Measurements from ENCODE around the gene ZSWIM3. TPM values are rescaled to one million over a fixed set of nuclear protein-coding genes. Genes with fewer than 3 reads are reported as not detected.

The ZSWIM3 gene
- total and polyA plus RNA-seq, 2 of the 13 experiments (the other 11 are each of a cell fraction or from before 2014, with no cell fraction given): 5.2 to 5.8 TPM

DNA sequence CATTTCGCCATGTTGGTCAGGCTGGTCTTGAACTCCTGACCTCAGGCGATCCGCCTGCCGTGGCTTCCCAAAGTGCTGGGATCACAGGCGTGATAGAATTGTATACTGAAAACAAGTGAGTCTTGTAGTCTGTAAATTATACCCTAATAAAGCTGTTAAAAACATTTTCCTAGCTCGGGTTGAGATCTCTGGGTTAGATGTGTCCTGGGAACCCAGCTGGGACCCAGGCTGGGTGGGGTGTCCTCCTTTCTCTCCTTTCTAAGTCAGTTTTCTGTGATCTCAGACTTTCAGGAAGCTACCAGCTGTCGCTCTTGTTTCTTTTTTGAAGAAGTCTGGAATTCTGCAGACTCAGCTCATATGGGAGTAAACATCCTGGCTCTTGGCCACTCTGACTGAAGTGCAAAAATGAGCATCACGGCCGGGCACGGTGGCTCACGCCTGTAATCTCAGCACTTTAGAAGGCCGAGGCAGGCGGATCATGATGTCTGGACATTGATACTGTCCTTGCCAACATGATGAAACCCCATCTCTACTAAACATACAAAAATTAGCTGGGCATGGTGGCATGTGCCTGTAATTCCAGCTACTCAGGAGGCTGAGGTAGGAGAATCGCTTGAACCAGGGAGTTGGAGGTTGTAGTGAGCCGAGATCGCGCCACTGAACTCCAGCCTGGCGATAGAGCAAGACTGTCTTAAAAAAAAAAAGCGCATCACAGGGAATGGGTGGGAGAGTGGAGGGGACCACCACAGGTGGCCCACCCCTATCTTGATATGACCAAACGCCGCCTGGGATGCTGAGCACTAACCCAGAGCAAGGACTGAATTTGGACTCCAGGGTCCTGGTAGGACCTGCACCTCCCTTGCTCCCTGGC is 67.2 kb downstream of the ZSWIM3 start (continued):
- TF ChIP-seq TAF15 (IDR thresholded peaks at IDR 0.05; ENCODE audit: low read depth, low read length, poor library complexity, severe bottlenecking) (no peak), ZNF605 (CRISPR knock-in tag; IDR thresholded peaks at IDR 0.05) (peak; percentile 72; the same call in 1 of the 2 replicates), PITX1 (CRISPR knock-in tag; IDR thresholded peaks at IDR 0.05) (peak; percentile 65; the same call in 1 of the 2 replicates), ZNF33A (CRISPR knock-in tag; IDR thresholded peaks at IDR 0.05; ENCODE audit: borderline replicate concordance) (0 out of 2 replicates have a peak, but pooled peaks have one; percentile 42), SOX5 (CRISPR knock-in tag; IDR thresholded peaks at IDR 0.05; ENCODE audit: borderline replicate concordance) (no peak), IKZF4 (CRISPR knock-in tag; IDR thresholded peaks at IDR 0.05; ENCODE audit: borderline replicate concordance, low read depth, not compliant biosample characterization) (no peak), TMF1 (CRISPR knock-in tag; IDR thresholded peaks at IDR 0.05; ENCODE audit: low read depth) (no peak), ZNF691 (CRISPR knock-in tag; IDR thresholded peaks at IDR 0.05; ENCODE audit: borderline replicate concordance, low read depth) (no peak), ZBTB26 (CRISPR knock-in tag; IDR thresholded peaks at IDR 0.05; ENCODE audit: borderline replicate concordance) (peak; percentile 5; the same call in 1 of the 2 replicates), SKI (IDR thresholded peaks at IDR 0.05; ENCODE audit: partially characterized antibody) (peak; percentile 8), ZBTB7B (CRISPR knock-in tag; IDR thresholded peaks at IDR 0.05) (no peak), SMAD9 (CRISPR knock-in tag; IDR thresholded peaks at IDR 0.05) (no peak), CCDC6 (CRISPR knock-in tag; IDR thresholded peaks at IDR 0.05) (no peak), TERF1 (CRISPR knock-in tag; IDR thresholded peaks at IDR 0.05) (no peak), ZBTB44 (CRISPR knock-in tag; IDR thresholded peaks at IDR 0.05) (no peak), ARNT (IDR thresholded peaks at IDR 0.05) (no peak), MLLT10 (CRISPR knock-in tag; IDR thresholded peaks at IDR 0.05) (no peak), MYNN (CRISPR knock-in tag; IDR thresholded peaks at IDR 0.05; ENCODE audit: low read depth) (no peak), ZNF550 (CRISPR knock-in tag; IDR thresholded peaks at IDR 0.05; ENCODE audit: borderline replicate concordance) (no peak)

Measured in HepG2 (cell line).